GM19395 (cell line): ENCODE data around the gene ISLR2.
A peak's percentile ranks its signal among the peaks of the same experiment; 100 is the strongest.
"Not testable (repeated sequence)": the region's sequence is repeated elsewhere in the genome, so short reads cannot be mapped to it uniquely, and the experiment has no call there.

Experiments
- ATAC-seq: cut with Tn5 transposase; IDR thresholded peaks from one replicate; pipeline ENCODE4 v1.9.1; 2021; ENCODE audit warnings: mild to moderate bottlenecking, moderate library complexity; ENCODE audit not compliant: unreplicated experiment

ISLR2 gene

GRCh38 chr15:74155766-74156417 is 25.5 kb downstream of the ISLR2 start:
- no peak for ATAC-seq

DNA sequence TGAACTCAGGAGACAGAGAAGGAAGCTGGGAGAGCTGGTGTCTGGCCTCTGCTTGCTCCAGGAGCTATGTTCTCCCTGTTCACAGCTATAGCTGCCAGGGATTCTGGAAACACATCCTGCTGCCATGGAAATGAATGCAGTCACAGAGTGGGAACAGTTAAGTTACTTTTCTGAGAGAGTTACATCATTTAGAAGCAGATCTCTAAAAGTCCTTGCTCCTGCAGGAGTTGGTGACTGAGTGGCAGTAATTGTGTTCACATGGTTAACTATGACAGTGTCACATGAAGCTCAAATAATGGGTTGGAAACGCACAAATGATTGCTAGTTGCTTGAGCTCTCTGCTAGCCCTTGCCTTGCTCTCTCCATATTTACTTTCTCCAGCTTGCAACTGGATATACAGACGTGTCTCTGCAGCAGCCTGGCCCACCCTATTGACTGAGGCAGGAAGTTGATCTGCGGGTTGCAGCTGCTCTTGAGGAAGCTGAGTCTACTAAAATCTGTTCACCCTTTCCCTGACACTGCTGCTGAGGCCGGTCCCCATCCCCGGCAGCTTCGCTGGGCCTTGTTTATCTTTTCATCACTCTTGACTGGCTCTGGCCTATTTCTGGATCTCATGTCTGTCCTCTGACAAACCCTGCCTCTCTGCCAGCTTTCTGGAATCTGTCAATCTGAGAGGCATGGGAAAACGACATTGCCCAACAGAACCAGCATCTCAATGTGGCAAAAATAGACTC is 26.5 kb downstream of the ISLR2 start:
- ATAC-seq = no peak

DNA sequence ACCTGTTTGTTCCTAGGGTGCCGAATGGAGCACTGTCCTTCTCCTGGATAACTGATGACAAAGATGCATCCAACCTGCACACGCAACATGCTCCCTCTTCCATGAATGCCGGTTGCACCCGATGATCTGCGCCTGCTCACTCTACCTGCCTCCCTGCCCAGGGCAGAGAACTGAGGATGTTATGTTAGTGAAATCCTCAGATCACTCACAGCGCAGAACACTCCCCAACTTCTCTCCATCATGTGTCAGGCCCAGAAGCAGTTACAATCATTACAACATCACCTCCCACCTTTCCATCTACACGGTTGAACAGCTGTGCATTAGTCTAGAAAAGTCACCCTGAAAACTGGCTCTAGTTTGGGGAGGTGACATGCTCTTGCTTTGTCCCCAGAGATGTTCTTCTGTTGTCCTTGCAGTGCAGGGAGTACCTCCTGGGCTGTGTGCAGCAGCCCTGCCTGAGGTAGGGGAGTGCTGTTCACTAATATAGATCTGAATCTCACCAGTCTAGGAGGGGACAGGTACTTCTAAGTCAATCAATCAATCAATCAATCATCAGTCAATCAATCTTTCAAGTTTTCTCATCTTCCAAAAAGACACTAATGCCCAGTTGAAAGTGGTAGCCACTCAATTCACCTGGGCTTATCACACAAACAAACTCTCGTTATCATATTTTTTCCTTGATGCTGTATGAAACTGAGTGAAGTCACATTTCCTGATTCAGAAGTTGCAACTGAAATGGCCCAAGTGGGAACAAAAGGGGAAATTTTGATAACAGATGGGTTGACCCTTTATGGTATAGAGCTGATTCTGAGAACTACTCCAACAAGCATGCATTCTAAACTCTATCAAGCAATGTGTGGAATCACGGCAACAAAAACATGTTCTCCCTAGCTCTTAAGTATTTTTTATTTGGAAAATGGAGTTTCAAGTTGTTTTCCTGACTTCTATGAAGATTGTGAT is 27.8 kb downstream of the ISLR2 start:
- no peak for ATAC-seq

- peak; percentile 83 for ATAC-seq
Observed at GRCh38 chr15:74158855-74159650, 28.7 kb downstream of the ISLR2 start.

DNA sequence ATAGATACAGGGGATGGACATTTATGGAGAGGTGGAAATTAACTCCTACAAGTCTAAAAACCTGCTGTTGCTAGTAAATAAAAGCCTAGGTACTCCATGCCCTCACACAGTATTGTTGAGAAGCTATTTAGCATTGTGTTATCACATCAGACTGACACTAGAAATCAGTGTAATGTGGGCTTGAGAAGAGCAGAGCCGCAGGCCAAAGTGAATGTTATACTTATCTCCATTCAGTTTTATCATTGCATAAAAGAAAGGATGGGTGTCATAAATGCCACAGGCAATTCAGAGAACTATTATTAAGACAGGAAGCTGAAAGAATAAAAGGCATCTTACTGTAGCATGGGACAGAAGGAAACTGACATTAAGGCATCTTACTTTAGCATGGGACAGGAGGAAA is 29.4 kb downstream of the ISLR2 start:
- ATAC-seq = no peak

DNA sequence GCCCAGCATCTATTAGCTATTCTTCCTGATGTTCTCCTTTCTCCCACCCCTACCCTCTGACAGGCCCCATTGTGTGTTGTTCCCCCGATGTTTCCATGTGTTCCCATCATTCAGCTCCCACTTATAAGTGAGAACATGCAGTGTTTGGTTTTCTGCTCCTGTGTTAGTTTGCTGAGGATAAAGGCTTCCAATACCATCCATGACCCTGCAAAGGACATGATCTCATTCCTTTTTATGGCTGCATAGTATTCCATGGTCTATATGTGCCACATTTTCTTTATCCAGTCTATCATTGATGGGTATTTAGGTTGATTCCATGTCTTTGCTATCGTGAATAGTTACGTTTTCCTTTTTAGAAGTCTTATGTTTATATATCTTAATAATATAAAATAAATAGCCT is 30.0 kb downstream of the ISLR2 start:
- ATAC-seq = not testable (repeated sequence)

DNA sequence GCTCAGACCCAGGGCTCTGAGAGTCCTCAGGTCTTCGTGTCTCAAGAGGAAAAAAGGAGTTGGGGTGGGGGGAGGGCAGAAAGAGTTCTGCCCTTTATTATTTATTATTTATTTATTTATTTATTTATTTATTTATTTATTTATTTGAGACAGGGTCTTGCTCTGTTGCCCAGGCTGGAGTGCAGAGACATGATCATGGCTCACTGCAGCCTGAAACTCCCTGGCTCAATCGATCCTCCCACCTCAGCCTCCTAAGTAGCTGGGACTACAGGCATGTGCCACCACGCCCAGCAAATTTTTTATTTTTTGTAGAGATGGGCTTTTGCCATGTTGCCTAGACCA is 31.8 kb downstream of the ISLR2 start:
- ATAC-seq = not testable (repeated sequence)

GRCh38 chr15:74165461-74165860 is 35.1 kb downstream of the ISLR2 start:
- no peak for ATAC-seq

DNA sequence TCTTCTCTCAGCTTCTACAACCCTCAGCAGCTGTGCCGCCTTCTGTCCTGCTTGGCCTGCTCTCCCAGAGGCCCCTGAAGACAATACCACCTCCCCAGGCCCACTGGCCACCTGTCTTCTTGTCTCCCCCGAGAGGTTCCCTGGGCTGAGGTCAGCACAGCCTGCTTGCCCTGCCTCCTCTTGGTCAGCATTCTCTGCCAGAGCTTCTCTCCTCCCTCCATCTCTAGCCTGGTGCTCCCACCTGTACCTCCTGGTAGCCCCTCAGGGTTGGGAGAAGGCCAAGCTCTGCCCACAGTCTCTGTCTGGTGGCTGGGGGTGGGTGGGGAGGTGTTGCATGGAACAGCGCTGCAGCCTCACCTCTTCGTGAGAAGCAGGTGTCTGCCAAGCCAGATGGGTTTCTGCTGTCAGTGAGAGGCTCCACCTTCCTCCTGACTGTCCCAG is 37.5 kb downstream of the ISLR2 start:
- no peak for ATAC-seq

DNA sequence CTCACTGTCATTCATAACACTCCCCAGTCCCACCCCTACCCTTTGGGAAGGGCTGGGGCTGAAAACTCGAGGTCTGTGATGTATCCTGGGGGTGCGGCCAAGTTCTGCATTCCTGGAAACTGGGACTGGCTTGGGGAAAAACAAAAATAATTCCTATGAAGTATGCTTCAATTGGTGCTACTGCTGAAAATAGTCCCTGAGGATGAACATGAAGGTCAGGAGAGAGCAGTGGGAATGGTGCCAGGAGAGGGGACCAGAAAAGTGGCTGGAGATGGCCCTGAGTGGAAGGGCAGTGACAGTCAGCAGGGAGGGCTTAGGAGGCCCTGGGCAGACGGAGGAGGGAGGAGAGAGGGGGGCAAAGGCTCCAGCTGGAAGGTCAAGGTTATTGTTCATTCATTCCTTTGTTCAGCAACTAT is 38.3 kb downstream of the ISLR2 start:
- no peak for ATAC-seq

DNA sequence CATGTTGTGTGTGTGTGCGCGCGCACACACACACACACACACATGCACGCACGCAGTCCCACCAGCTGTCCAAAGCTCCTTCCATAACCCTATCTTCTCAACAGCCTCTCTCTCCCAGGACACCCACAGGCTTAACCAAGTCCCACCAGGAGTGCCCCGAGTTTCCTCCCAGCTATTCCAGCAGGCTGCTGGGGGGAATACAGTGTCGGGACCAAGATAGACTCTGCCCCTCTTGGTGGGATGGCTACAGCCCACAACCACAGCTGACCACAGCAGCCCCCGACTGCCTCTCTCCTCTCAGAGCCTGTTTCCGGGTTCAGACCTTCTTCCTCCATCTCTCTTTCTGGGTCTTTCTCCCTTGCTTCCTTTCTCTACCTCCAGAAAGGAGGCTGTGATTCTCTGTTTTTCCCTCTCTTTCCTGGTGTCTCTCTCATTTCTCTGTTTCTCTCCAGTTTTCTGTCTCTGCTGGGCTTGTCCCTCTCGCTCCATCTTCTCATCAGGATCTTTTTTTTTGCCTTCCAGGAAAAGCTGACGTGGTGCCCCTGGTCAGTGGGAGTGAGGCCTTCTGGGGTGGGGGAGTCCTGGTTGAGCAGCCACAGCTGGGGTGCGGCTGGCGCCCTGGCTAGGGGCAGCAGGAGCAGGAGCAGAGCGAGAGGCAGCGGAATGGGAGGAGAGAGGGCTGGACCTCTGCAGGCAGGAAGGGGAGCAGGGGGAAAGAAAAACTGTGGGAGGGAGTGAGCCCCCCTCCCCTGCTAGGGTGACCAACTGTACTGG is 39.9 kb downstream of the ISLR2 start:
- ATAC-seq = no peak

DNA sequence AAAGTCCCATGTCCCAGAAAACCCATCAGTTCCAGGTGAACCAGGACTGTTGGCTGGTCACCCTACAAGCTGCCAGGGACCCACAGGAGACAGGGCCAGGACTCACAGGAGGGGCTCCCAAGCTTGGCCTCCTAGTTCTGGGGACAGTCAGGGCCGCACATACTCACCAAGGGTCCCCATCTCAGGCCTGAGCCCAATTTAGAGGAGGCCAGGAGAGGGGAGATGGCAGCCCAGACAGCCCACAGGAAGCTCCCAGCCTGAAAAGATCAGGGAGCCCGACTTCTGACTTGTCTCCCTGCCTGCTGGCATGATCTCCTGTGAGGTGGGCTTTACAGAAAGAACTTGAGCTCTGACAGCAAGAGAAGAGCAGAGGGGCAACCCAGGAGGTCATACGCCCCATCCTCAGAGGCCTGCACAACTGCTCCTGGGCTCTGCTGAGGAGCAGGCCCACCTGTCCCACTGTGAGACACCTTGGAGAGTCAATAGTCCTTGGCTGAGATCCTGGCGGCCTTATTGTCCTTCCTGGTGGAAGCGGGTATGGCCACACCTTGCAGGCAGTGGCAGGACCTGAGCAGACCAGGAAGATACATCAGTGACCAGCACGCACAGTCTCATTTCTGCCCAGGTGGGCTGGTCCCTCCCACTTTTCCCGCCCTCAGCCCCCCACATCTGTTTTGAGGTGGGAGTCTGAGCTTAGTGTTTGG is 40.6 kb downstream of the ISLR2 start:
- no peak for ATAC-seq

DNA sequence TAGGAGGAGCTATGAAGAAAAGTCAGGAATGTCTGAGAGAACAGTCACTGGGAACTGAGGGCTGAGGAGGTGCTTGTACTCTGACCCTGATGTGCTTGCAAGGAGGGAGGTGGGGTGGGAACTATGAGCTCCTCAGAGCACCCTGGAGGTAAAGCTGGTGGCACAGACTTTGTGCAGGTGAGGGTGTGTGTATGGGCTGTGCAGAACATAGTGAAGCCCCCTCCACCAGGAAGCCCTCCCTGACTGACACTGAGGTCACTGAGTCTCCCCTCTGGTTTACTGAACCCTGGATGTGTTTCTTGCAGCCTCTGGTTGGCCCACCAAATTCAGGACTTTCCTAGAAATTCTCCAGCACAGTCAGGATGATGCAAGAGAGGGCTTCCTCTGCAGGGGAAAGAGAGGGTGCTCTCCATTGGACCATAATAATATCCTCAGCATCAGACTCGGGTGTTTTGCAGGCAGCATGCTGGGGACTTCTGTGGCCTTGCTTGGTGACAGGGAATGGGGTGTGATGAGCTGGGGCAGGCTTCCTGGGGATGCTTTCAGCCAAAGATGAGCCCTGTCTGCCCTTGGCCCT is 41.7 kb downstream of the ISLR2 start:
- ATAC-seq = no peak

GRCh38 chr15:74172701-74173379 is 42.5 kb downstream of the ISLR2 start:
- ATAC-seq = no peak

DNA sequence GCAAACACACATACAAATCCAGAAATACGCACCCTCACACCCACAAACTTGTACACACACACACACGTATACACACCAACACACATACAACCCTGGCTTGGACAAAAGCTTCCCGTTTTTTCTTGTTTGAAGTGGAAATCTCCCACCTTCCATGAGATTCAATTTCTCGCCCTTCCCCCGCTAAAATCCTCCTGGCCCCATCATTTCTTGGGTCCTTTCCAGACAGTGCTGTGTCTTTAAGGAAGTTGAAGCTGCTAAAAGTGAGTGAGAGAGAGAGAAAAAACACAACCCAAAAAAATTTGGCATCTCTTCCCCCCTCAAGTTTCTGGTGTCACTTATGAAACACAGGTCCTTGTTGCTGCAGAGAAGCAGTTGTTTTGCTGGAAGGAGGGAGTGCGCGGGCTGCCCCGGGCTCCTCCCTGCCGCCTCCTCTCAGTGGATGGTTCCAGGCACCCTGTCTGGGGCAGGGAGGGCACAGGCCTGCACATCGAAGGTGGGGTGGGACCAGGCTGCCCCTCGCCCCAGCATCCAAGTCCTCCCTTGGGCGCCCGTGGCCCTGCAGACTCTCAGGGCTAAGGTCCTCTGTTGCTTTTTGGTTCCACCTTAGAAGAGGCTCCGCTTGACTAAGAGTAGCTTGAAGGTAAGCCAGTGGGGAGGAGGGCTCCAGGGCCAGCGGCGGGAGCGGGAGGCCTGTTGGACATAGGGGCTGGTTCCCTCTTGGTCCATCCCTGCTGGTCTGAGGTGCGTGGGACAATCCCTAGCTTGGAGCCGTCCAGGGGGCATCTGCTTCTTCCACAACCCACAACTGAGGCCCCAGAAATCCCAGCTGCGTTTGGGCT is 43.2 kb downstream of the ISLR2 start, which contains the start of gene ISLR:
ISLR (plus strand) TSS at position 331 of the 839 bp plus-strand sequence. CDS start 1,149 bp downstream, outside the sequence.
- no peak for ATAC-seq

GRCh38 chr15:74174219-74174957 is 44.0 kb downstream of the ISLR2 start:
- ATAC-seq = no peak

- ATAC-seq = no peak
Observed at GRCh38 chr15:74174958-74175253, 44.5 kb downstream of the ISLR2 start.
